22Rv1 (cell line): ENCODE results near the gene UROD.

Source experiments
- CTCF ChIP-seq: fragments of 450-650 bp; IDR thresholded peaks from 2 replicates; pipeline ENCODE4 v1.5.1; 2017; ENCODE audit warnings: mild to moderate bottlenecking
- ZFX ChIP-seq: fragments of 450-650 bp; IDR thresholded peaks from 2 replicates; pipeline ENCODE4 v1.6.1; 2017; ENCODE audit warnings: antibody characterized with exemption, borderline replicate concordance

GRCh38 chr1:44999232-44999631 is 12.8 kb upstream of the UROD start:
- no peak for TF ChIP-seq CTCF
- TF ChIP-seq ZFX, result no peak
